HG03045 (cell line): Measurements from ENCODE around the gene SERPINB1.

Experiments
- ATAC-seq: cut with Tn5 transposase; IDR thresholded peaks from one replicate; pipeline ENCODE4 v1.9.1; 2021; ENCODE audit warnings: mild to moderate bottlenecking, moderate library complexity; ENCODE audit not compliant: unreplicated experiment

The SERPINB1 gene

DNA sequence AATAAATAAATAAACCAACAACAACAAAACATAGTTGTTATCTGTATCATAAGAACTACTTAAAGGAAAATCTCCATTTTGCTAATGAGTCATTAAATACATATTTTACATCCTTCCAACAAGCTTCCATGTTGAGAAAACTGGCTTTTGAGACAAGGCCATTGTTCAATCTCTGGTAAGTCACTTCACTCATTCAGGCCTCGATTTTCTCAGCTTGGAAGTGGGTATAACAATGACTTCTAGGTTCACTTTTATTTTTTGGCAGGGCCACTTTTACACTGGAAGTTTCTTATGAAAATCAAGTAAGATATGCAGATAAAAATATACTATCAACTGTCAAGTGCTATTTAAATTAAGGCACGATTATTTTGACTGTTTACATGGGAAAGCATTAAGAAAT, 46.5 kb downstream of the SERPINB1 start:
- no peak for ATAC-seq

DNA sequence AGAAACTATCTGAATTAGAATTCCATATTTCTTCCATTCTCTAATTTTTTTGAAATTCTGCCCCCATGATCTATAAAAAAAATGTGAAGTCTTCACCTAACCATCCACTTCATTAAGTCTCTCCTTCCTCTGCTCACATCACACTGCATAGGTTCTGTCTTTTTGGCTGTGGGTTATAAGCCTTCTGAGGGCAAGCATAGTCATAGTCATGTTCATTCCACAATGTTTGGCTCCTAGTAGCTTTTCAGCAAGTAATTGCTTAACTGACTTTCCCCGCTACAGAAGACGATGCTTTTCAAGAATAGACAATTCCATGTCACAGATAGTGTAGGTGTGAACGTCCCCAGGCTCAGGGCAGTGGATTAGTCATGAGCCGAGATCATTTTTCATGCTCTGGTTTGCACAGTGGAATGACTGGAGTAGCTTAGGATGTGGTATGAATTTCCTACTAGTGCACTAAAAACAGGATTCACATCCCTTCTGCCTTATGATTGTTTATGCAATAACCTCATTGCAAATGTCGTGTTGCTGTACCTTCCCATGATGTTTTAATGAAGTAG, 47.4 kb downstream of the SERPINB1 start:
- ATAC-seq, result no peak

DNA sequence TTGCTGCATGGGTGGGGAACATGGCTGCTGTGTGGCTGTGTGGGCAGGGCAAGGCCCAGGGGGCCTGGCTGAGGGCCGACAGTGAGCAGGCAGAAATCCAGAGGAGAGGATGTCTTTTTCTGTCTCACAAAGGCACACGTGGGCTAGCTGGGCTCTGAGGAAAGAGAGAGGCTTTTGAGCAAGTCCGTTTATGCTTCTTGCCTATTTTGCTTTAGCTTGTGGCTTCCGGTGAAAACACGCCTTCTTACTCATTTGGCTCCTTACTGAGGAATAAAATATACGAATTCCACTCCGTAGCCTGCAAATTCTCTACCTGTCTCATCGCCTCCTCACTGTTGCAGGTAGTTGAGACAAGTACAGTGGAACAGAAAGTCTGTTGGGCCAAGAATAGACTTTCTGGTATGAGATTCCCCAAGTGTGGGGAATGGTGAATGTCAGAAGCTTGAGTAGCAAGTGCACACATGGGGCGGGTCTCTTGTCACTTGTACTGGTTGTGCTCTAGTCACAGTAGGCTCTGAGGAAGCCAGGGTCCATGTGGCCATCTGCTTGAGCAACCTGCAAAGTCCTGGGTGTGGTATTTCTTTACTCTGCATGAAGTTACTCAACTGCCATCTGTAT, 48.0 kb downstream of the SERPINB1 start:
- ATAC-seq, result no peak

DNA sequence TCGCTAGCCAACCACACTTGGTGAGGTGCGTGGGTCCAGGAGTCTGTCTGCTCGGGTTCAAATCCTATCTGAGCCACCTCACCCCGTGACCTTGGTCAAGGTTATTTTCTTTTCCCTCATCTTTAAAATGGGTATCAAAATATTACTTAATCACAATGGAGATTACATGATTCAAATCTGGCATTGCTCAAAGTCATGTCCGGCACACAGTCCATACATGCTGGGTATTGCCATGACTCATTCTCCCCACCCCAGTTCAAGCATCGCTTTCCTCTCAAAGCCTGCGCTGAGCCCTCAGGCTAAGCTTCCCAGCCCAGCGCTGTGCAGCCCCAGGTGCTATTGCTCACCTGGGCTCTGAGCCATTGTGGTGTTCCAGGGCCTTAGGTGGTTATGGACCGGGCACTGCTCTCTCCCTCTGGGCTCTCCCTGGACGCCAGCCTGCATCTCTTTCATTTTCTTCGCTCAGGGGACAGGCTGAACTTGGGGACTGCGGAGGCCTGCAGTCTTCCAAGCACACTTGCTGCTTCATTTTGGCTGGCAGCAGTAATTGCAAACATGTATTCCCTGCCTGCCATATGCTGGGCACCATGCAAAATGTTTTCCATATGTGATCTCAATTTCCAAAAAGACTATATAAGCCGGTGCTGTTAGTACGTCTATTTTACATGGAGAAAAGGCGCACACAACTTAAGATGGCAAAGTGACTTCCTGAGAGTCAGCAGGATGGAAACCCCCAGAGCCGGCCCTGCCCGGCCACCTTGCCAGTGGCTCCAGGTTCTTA, 49.1 kb downstream of the SERPINB1 start:
- ATAC-seq, result no peak

DNA sequence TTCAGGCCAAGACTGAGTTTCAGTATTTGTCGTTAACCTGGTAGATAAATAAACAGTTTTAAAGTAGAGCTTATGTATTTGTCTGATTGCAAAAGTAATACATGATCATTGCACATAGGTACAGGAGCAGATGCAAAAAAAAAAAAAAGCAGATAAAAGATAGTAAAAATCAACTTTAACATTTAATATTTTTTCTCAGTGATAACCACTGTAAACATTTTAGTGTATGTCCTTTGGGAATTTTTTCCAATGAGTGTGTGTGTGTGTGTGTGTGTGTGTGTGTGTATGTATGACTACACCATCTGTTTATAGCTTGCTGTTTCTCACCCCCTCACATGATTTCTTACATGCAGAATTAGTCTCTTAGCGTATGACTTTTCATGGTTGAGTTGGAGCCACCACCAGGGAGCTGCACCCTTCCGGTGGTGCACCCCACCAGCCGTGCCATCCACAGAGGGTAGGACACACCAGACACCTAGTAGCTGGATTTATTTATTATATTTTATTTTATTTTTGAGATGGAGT, 50.2 kb downstream of the SERPINB1 start:
- no peak for ATAC-seq

DNA sequence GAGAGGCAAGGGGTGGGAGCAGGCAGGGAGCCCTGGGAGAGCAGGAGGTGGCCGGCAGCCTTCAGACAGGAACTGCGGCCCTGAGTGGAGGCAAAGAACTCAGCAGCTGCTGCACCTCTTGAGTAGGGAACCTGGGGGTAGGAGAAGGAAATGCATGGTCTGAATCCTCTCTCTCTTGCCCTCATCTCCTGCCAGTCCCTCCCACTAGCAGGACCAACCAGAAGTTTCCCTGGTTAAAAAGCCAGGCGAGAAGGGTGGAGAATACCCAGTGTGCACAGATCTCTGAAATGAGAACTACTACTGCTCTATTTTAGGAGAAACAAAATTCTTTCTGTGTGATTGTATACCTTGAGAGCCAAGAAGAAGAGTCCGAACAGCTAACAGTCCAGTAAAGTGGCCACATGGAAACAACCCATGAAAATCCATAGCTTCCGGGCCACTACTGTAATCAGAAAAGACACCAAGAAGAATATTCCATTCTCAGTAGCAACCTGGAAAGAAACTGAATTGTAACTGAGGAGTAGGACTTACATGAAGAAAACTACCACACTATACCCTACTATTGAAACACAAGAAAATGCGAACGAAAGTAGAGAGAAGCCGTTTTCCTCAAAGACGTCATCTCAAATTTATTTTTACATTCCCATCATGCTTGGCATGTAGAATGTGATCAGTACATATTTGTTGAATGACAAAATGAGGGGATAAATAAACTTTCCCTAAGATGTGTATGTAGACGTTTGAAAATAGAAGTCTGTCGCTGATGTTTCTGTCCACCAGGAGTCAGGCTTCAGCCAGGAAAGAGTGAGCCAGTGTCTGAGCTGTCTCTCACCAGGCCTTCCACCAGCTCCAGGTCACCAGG, 50.8 kb downstream of the SERPINB1 start:
- ATAC-seq, result no peak

DNA sequence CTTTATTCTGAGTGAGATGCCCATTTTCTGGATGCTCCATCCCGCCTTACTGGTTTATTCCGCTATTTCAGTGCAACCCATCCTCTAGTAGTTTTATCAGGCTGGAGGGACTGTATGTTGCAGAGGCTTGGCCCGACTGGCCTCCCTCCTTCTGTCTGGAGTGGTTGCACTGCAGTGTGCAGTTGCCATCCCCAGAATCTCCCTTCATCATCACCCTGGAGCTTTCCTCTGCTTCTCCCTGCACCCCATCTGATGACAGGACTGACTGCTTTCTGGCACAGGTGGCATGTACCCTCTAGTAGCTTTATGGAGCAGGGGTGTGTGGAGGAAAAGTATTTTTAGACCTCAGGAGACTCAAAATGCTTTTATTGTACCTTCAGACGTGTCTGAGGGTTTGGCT, 55.4 kb downstream of the SERPINB1 start:
- no peak for ATAC-seq

DNA sequence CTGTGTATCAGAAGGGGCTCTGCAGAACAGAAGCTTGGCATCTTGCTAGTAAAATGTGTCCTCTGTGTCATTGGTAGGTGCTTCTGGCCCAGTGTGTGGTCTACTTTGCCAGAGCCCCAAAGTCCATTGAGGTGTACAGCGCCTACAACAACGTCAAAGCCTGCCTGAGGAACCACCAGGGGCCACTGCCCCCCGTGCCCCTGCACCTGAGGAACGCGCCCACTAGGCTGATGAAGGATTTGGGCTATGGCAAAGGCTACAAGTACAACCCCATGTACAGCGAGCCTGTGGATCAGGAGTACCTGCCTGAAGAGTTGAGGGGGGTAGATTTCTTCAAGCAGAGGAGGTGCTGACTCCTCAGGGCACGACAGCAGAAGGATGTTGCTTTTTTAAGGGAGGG, 56.7 kb downstream of the SERPINB1 start:
- ATAC-seq, result no peak

DNA sequence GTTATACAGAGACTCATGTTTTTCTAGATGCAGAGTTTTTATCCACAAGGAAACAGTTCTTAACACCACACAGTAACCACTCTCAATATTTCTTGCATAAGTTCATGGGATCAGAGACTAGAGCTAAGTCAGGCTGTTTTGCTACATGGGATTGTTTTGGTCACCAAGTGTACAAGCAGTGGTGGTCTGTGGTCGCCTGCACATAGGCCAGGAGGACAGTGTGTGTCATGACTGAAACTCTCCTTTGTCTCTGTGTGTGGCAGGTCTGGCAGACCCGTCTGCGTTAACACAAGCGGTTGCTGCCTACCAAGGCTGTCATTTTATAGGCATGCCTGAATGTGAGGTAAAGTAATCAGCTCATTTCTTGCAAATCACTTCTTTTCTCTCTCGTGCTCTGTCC, 57.6 kb downstream of the SERPINB1 start:
- ATAC-seq, result no peak

DNA sequence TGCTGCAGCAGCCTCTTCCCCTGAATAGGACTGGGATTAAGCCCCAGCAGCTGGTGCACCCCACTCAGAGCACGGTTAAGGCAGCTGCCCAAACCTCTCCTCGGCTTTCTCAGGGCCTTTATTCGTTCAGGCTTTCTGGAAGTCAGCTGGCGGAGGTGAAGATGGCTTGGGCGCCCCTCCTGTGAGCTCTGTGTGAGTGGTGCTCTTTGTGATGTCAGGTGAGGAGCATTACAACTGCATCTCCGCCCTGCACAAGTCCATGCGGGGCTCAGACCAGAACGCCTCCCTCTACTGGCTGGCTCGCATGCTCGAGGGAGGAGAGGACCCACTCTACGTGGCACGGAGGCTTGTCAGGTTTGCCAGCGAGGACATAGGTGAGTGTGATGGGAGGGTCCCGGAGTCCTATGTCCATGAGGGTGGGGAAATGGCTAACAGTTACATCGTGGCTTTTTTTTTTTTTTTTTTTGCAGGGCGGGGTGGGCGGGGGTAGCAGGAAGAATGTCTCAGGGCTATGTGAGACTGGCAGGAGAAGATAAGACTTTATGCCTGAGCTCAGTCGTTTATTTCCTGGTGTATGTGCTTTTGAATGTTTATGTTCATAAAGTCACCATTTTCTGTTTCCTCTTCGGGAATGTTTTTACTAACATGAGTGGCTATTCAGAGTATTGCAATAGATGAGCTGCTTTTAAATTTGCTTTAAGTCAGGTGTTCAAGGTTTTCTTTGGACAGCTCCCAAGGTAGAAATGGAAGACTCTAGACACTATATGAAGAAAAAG, 58.3 kb downstream of the SERPINB1 start:
- ATAC-seq, result no peak

DNA sequence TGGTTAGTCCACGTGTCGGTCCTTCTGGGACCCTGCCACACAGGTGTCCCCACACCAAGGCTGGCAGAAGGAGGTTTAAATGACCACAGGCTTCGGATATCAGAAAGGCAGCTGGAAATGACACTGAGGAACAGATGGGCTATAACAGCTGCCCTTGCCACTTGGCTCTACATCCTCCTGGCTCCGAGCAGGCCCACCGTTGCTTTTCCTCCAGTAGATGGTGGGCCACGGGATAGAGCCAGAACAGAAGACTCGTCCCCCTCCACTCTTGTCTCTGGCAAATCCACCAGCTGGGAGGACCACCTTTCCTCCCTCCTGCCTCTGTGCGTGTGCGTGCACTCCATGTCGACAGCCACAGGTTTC, 58.9 kb downstream of the SERPINB1 start:
- no peak for ATAC-seq

DNA sequence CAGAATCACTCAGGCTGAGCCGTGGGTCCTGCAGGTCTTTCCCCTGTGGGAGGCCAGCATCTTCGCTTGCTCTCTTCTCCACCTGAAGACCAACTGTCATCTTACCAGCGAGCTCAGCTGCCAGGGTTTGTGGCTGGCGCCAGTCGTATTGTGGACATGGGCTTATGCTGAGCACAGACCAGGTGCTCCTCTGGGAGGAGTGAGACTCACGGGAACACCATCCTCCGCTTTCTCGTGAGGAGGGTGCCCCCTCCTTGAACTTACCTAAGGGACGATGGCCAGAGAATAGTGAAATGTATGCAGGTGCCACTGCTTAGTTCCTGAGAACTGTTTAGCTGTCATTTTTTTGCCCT, 59.3 kb downstream of the SERPINB1 start:
- ATAC-seq, result no peak
